GM20000 (cell line): Measurements from ENCODE around the gene CLN5.
"Not testable (repeated sequence)": the region's sequence is repeated elsewhere in the genome, so short reads cannot be mapped to it uniquely, and the experiment has no call there.

ENCODE experiments used
- DNase-seq: peaks from one replicate; pipeline ENCODE4 v3.0.0; 2012; ENCODE audit warnings: low spot score
- TF ChIP-seq, protein P1 (sequence below): IDR thresholded peaks from 2 replicates; pipeline ENCODE4 v1.5.1; 2012; ENCODE audit warnings: mild to moderate bottlenecking, control low read depth; ENCODE audit errors: extremely low read depth, missing control alignments

Gene CLN5

GRCh38 chr13:76993021-76993420 is 1.1 kb downstream of the CLN5 start:
- TF ChIP-seq, protein P1, sequence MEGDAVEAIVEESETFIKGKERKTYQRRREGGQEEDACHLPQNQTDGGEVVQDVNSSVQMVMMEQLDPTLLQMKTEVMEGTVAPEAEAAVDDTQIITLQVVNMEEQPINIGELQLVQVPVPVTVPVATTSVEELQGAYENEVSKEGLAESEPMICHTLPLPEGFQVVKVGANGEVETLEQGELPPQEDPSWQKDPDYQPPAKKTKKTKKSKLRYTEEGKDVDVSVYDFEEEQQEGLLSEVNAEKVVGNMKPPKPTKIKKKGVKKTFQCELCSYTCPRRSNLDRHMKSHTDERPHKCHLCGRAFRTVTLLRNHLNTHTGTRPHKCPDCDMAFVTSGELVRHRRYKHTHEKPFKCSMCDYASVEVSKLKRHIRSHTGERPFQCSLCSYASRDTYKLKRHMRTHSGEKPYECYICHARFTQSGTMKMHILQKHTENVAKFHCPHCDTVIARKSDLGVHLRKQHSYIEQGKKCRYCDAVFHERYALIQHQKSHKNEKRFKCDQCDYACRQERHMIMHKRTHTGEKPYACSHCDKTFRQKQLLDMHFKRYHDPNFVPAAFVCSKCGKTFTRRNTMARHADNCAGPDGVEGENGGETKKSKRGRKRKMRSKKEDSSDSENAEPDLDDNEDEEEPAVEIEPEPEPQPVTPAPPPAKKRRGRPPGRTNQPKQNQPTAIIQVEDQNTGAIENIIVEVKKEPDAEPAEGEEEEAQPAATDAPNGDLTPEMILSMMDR, result no peak
- no peak for DNase-seq

DNA sequence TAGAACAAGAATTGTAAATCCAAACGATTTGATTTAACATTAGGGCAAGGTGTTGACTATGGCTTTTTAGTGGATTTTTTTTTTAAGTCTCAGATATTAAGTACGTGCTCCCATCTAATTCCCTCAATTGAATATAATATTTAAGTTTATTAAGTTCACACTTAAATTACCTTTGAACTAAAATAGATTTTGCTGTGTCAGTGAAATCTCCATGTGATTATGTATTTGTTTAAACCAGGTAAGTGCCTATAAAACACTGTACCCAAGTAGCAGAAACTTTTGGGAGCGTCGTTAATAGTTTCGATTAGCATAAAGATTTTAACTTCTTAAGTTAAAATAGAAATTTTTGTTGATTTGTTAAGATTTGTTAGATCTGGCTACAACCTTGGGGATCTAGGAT is 1.6 kb downstream of the CLN5 start:
- no peak for DNase-seq
- TF ChIP-seq, protein P1, result no peak

DNA sequence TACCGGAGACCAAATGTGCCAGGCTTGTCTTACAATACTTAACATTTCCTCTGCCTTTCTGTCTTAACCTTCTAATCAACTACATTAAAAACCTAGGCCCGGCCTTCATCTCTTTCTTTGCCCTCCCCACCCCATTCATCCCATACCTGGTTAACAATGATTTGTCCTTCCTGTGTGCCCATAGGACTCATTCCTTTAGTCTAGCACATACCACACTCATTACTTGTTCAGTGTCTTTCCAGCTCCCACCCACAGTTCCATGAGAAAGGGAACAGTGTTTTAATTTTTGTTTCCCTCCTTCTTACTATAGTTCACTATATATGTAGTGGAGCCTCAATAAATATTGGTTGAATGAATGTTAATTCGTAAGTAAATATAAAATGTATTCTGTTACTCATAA is 2.4 kb downstream of the CLN5 start:
- DNase-seq, result no peak
- TF ChIP-seq, protein P1, result no peak

DNA sequence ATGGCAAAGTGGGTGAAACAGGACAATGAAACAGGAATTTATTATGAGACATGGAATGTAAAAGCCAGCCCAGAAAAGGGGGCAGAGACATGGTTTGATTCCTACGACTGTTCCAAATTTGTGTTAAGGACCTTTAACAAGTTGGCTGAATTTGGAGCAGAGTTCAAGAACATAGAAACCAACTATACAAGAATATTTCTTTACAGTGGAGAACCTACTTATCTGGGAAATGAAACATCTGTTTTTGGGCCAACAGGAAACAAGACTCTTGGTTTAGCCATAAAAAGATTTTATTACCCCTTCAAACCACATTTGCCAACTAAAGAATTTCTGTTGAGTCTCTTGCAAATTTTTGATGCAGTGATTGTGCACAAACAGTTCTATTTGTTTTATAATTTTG is 8.6 kb downstream of the CLN5 start:
- TF ChIP-seq, protein P1, result no peak
- DNase-seq, result no peak

- TF ChIP-seq, protein P1, result no peak
- no peak for DNase-seq
Measured at GRCh38 chr13:77001540-77001939, 9.7 kb downstream of the CLN5 start.

DNA sequence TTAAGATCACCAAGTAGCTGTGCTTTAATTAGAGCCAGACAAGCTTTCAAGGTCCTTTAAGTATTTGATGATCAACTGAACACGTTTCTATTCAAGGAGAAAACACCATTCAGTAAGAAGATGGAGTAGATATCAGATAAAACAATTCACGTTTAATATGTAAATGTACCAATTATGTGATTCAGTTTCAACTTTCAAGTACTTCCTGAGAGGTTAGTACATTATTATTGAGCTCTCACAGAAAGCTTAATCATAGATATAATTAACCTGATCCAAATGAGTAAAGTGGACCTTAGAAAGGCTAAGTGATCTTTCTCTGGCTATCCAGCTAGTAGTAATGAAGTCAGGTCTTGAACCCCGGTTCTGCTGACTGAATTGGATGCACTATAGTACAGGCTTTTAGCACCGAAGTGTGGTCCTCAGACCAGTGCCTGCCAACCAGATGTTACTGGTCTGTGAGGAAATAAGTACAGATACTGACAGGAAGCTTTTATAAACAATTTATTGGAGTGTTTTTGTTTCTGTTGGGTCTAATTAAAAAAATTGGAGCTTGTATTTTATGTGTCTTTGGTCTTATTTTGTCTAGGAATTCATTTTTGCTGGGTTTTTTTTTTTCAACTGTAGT is 10.2 kb downstream of the CLN5 start:
- TF ChIP-seq, protein P1, result no peak
- no peak for DNase-seq

DNA sequence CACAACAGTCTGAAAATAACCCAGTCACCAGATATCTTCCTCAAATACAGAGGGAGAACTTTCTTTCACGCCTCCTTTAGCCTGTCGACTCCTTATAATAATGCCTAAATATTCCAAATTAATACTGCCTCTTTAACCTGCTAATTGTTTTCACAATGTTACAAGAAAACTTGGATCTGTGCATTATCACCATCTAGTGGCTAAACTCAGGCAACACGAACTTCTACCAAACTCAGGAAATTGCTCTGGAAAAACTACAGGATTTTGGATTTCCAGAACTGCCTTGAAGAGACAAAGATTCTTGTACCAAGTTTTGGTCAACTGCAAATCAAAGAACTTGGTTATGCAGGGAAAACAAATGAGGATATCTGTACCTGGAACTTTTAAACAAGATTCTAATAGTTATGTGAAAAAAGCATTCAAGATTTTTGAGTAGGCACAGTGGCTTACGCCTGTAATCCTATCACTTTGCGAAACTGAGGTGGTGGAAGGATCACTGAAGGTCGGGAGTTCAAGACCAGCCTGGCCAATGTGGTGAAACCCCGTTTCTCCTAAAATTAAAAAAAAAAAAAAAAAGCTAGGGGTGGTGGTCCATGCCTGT is 10.8 kb downstream of the CLN5 start:
- no peak for DNase-seq
- TF ChIP-seq, protein P1, result peak; percentile 30

GRCh38 chr13:77008337-77008736 is 16.5 kb downstream of the CLN5 start:
- DNase-seq, result not testable (repeated sequence)
